ENCODE results near the gene RAPSN.

DNA sequence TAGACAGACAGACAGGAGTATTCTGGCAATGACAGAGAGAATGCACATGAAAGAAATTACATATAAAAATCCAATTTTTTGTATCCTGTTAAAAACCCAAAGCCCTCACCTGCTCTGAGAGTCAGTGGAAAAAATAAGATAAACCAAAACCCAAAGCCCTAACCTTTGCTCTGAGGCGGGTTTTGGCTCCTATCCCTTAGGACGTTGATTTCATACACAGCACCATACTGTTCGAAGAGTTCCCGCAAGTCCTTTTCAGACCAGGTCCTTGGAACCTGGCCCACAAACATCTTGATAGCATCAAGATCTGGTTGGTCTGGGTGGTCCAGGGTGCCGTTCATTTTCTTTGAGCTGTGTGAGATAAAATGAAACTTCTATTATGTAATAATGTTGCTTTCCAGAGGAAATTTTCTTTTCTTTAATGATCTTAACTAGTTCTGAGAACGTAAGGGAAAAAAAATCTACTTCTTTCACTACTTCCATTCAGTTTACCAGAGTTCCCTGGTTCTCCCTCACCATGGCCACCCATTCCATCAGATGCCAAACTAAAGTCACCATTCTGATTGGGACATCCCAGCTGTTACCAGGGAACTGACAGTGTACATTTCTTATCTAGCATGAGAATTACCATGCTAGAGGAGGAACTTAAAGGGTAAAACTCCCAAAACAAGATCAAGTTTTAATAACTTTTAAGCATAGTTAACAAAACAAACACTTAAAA is 39.9 kb upstream of the RAPSN start:
- TF ChIP-seq, protein P1, sequence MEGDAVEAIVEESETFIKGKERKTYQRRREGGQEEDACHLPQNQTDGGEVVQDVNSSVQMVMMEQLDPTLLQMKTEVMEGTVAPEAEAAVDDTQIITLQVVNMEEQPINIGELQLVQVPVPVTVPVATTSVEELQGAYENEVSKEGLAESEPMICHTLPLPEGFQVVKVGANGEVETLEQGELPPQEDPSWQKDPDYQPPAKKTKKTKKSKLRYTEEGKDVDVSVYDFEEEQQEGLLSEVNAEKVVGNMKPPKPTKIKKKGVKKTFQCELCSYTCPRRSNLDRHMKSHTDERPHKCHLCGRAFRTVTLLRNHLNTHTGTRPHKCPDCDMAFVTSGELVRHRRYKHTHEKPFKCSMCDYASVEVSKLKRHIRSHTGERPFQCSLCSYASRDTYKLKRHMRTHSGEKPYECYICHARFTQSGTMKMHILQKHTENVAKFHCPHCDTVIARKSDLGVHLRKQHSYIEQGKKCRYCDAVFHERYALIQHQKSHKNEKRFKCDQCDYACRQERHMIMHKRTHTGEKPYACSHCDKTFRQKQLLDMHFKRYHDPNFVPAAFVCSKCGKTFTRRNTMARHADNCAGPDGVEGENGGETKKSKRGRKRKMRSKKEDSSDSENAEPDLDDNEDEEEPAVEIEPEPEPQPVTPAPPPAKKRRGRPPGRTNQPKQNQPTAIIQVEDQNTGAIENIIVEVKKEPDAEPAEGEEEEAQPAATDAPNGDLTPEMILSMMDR (IDR thresholded peaks at IDR 0.05) = no peak
- no peak for TF ChIP-seq POLR2A (IDR thresholded peaks at IDR 0.05)

All from right lobe of liver (tissue), 4 donors.